GM18519 (cell line): Measurements from ENCODE around the gene PDCD1.

Experiments
- ATAC-seq: cut with Tn5 transposase; IDR thresholded peaks from one replicate; pipeline ENCODE4 v1.9.1; 2021; ENCODE audit warnings: mild to moderate bottlenecking, moderate library complexity; ENCODE audit not compliant: unreplicated experiment, low FRiP score

Gene PDCD1

GRCh38 chr2:241865957-241866789, 7.5 kb upstream of the PDCD1 start:
- no peak for ATAC-seq

DNA sequence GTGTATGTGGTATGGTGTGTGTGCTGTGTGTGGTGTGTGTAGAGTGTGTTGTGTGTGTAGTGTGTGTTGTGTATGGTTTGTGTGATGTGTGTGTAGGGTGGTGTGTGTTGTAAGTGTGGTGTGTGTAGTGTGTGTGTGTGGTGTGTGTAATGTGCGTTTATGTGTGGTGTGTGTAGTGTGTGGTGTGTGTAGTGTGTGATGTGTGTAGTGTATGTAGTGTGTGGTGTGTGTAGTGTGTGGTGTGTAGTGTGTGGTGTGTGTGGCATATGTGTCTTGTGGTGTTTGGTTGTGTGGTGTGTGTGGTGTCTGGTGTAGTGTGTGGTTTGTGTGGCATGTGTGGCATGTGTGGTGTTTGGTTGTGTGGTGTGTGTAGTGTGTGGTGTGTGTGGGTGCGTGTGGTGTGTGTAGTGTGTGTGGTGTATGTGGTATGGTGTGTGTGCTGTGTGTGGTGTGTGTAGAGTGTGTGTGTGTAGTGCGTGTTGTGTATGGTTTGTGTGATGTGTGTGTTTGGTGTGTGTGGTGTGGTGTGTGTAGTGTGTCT, 6.8 kb upstream of the PDCD1 start:
- no peak for ATAC-seq

DNA sequence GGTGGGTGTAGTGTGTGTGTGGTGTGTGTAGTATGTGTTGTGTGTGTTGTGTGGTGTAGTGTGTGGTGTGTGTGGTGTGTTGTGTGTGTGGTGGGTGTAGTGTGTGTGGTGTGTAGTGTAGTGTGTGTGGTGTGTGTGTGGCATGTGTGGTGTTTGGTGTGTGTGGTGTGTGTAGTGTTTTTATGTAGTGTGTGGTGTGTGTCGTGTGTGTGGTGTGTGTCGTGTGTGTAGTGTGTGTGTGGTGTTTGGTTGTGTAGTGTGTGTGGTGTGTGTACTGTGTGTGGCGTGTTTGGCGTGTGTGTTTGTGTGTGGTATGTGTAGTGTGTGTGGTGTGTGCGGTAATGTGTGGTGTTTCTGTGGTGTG, 6.1 kb upstream of the PDCD1 start:
- ATAC-seq: no peak

DNA sequence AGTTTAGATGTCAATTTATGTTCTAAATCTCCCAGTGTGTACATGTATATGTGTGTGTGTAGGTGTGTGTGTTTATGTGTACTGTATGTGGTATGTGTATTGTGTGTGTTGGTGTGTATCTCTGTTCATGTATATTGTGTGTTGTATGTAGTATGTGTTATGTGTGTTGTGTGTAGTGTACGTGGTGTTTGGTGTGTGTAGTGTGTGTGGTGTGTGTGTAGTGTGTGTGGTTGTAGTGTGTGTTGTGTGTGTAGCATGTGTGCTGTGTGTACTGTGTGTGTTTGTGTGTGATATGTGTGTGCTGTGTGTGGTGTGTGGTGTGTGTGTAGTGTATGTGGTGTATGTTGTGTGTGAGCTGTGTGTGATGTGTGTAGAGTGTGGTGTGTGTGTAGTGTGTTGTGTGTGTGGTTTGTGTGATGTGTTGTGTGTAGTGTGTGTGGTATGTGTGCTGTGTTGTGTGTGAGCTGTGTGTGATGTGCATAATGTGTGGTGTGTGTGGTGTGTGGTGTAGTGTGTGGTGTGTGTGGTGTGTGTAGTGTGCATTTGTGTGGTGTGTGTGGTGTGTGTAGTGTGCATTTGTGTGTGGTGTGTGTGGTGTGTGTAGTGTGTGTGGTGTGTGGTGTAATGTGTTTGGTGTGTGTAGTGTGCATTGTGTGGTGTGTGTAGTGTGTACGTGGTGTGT, 5.6 kb upstream of the PDCD1 start:
- no peak for ATAC-seq

- ATAC-seq: no peak
These were observed 4.9 kb upstream of the PDCD1 start for GRCh38 chr2:241863536-241863954.

- no peak for ATAC-seq
These were observed 4.3 kb upstream of the PDCD1 start for GRCh38 chr2:241862775-241863535.

GRCh38 chr2:241862093-241862492, 3.4 kb upstream of the PDCD1 start:
- no peak for ATAC-seq

DNA sequence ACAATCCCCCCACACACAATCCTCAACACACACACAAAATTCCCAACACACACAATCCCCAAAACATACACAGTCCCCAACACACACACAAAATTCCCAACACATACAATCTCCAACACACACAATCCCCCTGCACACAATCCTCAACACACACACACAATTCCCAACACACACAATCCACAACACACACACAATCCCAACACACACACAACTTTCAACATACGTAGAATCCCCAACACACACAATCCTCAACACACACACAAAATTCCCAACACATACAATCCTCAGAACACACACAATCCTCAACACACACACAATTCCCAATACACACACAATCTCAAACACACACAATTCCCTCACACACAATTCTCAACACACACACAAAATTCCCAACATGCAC, 2.6 kb upstream of the PDCD1 start:
- no peak for ATAC-seq

- ATAC-seq: no peak
These were observed 1.7 kb upstream of the PDCD1 start for GRCh38 chr2:241860184-241861078.

- no peak for ATAC-seq
These were observed 916 bp upstream of the PDCD1 start for GRCh38 chr2:241859436-241860183.

DNA sequence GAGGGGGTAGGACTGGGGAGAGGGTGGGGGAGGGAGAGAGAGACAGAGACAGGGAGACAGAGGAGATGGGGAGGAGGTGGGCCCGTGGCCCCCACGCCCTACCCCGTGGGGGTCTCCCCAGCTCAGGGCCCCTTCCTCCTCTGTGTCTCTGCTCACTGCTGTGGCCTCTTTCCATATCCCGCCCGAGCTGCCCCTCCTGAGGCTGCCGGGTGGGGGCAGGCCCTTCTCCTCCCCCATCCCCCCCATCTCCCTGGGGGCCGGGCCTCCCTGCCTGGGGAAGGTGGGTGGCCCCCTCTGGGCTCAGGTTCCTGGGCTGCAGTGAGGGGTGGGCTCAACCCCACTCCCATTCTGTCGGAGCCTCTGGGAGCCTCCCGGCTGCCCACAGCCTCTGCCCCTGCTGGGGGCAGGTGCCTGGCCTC, 332 bp upstream of the PDCD1 start:
- no peak for ATAC-seq

- ATAC-seq: no peak
These were observed 1.0 kb downstream of the PDCD1 start for GRCh38 chr2:241857572-241858121.

GRCh38 chr2:241857041-241857541, 1.6 kb downstream of the PDCD1 start:
- ATAC-seq: no peak

GRCh38 chr2:241855888-241856422, 2.7 kb downstream of the PDCD1 start:
- no peak for ATAC-seq

GRCh38 chr2:241855245-241855887, 3.3 kb downstream of the PDCD1 start:
- no peak for ATAC-seq

- ATAC-seq: no peak
These were observed 4.1 kb downstream of the PDCD1 start for GRCh38 chr2:241854342-241855244.
